Measurements from ENCODE around the gene WDR62.

Gene WDR62

DNA sequence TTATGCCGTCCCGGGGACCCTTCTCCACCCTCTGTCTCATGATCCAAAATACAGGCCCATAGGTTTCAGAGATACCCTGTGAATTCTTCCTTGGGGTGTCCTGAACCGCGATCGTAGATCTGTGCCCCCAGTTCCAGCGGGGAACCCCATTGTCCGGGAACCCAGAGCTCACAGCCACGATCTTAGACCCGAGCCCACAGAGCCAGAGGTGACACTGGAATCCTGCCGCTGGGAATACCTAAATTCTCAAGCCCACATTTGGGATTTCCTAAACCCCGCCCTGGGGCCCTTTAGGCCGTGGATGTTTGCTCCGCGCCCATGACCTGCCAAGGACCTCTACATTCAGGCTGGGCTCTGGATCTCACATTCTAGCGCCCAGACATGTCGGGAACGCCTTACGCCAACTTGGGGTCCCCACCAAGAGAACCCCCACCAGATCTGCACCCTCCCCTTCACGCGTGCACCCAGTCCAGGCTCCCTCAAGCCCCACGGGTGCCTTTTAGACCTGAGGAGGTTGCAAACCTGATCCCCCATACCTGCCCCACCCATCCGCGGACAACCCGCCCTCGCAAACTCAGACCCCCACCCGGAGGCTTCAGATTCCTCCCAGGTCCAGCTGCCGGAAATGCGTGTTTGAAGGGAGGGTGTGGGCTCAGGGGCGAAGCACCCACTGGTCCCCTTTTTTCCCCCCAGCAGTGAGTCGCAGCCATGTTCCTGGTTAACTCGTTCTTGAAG lies 85.8 kb downstream of the WDR62 start:
- no peak for DNase-seq (ENCODE audit: low read depth)

DNA sequence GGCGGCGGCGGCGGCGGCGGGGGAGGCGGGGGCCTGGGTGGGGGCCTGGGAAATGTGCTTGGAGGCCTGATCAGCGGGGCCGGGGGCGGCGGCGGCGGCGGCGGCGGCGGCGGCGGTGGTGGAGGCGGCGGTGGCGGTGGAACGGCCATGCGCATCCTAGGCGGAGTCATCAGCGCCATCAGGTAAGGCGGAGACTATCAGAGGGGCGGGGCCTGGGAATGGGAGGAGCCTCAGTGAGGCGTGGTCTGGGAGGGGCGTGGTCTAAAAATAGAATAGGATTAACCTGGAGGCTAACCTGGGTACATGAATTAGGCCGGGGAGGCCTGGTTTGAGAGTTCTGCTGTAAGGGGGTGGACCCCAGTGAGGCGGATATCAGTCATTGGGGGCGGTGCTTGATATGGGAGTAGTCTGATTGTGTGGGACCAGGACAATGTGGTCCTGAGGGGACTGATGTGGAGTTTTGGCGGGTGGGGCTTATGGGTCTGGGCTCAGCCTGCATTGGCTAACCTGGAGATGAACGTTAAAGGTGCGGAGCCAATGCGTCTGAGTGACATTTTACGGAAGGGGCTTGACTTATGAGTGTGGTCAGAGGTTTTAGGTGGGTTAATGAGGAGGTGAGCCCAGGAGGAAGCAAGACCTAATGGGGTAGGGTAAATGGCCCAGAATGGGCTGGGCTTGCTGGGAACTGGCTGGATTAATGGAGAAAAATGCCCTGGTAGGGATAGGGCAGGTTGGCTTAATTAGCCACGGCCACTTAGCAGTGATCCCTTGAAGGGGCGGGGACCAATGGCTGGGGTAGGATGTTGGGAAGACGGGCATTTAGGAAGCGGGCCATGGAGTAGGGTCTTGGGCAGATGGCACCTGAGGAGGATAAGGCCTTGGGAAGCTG lies 86.6 kb downstream of the WDR62 start:
- peak; percentile 87 for DNase-seq (ENCODE audit: low read depth)

DNA sequence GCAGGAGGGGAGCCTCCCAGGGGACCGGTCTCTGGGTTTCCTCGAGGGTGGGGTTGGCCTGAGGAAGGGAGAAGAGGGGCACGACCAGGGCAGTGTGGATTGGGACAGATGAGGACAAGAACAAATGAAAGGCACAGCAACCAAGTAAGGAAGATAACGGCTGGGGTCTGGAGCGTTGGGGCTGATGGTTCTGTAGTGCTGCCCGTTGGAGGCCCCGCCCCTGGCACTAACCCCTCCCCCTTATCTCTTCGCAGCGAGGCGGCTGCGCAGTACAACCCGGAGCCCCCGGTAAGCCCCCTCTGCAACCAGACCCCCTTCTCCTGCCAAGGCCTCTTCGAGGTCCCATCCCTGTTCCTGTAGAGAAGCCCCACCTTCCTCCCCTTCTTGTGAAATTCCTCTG lies 87.3 kb downstream of the WDR62 start:
- DNase-seq (ENCODE audit: low read depth), result no peak

DNA sequence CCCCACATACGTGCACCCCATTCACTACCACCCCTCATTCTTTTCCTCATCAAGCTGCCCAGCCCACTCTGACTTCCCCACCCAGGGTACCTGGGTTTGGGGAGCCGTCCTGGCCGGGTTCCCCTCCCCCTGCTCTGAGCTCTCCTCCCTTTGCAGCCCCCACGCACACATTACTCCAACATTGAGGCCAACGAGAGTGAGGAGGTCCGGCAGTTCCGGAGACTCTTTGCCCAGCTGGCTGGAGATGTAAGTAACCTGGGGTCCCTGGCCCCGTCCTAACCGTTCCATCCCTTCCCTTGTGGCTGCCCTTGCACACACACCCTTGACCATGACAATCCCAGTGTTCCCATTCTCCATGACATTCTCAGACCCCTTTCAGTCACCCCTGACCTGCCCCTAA lies 87.8 kb downstream of the WDR62 start:
- DNase-seq (ENCODE audit: low read depth), result no peak

DNA sequence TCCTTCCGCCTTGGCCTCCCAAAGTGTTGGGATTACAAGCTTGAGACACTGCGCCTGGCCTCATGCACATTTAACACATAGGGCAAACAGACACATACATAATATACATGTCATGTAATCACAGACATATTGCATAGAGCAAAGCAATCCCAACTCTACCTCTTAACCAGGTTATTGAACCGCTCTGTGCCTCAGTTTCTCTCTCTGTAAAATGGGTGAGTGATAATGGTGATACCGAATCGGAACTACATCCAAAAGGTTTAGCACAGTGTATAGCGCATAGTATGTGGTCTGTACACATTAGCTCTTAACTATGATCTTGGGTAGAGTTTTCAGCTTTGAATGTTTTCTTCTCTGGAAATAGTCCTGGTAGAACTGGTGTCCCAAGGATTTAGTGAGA lies 89.9 kb downstream of the WDR62 start:
- no peak for DNase-seq (ENCODE audit: low read depth)

DNA sequence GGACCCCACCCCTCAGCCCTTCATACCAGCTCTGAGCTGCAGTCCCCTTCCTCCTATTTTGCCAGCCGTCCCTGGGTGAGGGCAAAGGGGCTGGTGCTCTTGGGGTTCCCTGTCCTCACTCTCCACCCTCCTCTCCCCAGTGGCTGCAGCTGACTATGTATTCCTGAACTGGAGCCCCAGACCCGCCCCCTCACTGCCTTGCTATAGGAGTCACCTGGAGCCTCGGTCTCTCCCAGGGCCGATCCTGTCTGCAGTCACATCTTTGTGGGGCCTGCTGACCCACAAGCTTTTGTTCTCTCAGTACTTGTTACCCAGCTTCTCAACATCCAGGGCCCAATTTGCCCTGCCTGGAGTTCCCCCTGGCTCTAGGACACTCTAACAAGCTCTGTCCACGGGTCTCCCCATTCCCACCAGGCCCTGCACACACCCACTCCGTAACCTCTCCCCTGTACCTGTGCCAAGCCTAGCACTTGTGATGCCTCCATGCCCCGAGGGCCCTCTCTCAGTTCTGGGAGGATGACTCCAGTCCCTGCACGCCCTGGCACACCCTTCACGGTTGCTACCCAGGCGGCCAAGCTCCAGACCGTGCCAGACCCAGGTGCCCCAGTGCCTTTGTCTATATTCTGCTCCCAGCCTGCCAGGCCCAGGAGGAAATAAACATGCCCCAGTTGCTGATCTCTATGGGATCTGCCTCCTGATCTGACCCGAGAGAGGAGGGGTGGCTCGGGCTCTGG lies 95.1 kb downstream of the WDR62 start:
- DNase-seq (ENCODE audit: low read depth), result no peak

DNA sequence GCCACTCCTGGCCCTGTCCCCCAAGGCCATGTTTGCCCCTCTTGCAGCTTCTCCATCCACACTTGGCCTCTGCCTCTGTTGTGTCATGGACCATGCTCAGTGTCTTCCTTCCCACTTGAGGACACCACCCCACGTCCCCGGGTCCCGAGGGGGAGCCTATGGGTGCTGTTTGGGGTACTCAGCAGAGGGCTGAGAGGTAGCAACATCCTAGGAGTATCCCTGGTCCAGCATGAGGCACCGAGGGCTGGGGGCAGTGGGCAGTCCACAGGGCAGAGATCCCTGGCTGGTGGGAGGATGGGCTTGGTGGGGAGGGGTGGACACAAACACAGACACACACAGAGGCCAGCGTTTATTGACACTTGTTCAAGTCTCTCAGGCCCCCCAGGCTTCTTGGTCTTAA lies 95.9 kb downstream of the WDR62 start:
- no peak for DNase-seq (ENCODE audit: low read depth)

DNA sequence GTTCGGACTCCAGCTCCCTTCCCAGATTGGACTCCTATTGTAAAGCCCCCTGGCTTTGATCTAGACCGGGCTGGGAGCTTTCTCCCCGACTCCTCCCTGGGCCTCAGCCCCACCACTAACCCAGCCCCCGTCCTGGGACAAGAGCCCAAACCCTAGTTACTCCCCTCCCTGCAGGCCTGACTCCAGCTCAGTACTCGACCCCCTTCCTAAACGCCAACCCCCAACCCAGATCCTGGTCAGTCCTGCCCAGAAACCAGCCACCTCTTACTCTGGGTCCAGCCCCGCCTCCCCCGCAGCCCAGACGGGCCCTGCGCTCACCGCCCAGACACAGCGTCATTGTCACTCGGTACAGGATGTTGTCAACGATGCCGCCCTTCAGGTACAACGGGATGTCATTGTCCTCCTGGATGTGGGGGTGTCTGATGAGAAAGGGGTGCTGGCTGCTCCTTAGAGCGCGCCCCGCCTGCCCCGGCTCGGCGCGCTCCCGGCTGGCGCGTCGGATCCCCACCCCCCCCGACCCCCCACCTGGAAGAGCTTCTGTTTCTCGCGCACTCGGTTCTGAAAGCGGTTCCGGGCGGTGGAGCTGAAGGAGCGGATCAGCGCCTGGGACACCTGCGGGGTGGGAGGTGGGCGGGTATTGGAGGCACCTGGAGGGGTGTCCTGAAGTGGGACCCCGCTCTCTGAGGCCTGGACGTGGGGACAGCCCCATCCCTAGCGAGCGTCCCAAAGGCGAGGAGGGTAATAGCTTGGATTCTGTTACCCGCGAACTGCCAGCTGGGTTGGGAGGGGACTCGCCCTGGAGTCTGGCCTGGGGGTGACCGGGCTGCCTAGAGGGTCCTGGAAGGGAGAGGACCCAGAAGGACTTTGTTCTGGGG lies 96.7 kb downstream of the WDR62 start:
- DNase-seq (ENCODE audit: low read depth), result no peak

DNA sequence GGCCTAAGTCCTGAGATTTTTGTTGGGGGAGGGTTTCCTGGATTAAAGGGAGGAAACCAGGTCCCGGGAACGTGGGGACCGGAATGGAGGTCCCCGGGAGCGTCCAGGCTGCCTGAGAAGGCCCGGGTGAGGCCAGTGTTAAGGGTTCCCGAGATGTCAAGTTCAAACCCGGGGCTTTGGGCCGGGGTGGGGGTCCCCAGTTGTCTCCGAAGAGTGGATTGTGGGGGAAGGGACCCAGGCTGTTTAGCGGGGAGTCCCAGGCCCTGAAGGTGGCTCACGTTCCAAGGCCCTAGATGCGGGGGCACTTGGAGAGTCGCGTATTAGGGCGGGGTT lies 97.3 kb downstream of the WDR62 start:
- DNase-seq (ENCODE audit: low read depth), result no peak

DNA sequence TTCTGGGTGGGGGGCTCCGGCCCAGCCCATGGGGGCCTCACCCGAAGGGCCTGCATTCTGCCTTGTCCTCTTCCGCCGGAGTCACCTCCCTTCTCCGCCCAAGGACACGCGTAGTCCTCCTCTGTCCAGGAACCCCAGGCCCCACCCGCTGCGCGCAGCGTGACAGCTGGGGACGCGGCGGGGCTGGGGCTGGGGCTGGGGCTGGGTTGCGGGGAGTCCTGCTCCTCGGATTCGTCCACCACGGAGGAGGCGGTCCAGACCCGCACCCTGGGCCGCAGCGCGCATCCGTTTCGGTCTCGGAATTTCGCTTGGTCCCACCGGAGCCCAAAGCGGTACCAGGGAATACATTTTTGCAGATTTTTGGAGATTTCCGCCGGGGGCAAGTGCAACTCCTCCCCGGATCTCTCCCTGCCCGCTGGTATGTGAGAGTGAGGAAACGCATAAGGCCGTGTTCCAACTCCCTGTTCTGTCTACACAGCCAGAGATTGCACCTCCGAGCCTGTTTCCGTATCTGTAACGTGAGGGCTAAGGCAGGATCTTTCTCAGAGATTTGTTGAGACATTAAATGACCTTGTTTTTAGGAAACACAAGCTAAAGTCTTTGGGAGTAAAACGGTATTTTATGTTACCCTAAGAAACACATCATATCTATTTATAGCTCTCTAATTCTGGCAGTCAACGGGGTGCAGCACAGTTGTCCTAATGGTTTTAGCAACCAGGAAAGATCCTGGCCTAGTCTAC lies 97.8 kb downstream of the WDR62 start, which contains the start of gene COX7A1:
COX7A1 (minus strand) TSS at position 96 of the 740 bp plus-strand sequence; CDS start at position 56, 40 bp downstream.
- no peak for DNase-seq (ENCODE audit: low read depth)

DNA sequence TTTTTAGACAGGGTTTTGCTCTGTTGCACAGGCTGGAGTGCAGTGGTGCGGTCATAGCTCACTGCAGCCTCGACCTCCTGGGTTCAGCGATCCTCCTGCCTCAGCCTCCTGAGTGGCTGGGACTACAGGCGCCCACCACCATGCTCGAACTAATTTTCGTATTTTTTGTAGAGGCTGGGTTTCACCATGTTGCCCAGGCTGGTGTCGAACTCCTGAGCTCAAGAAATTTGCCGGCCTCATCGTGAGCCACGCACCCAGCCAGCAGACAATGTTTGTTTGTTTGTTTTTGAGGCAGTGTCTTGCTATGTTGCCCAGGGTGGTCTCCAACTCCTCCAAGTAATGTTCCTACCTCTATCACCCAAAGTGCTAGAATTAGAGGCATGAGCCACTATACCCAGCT lies 98.4 kb downstream of the WDR62 start:
- DNase-seq (ENCODE audit: low read depth), result no peak

Data from T follicular helper cell (primary cell).